T-helper 9 cell (primary cell): ENCODE data around the gene PDE7B.
A peak's percentile ranks its signal among the peaks of the same experiment; 100 is the strongest.
"Not testable (repeated sequence)": the region's sequence is repeated elsewhere in the genome, so short reads cannot be mapped to it uniquely, and the experiment has no call there.

Source experiments
- DNase-seq: peaks from one replicate; pipeline ENCODE4 v3.0.0-alpha.2; 2020

The PDE7B gene

GRCh38 chr6:135850882-135851281 is 619 bp upstream of the PDE7B start:
- no peak for DNase-seq

GRCh38 chr6:135852746-135853145 is 1.2 kb downstream of the PDE7B start:
- no peak for DNase-seq

GRCh38 chr6:135853227-135853626 is 1.7 kb downstream of the PDE7B start:
- DNase-seq = no peak

GRCh38 chr6:135853986-135854385 is 2.5 kb downstream of the PDE7B start:
- no peak for DNase-seq

GRCh38 chr6:135854799-135855198 is 3.3 kb downstream of the PDE7B start:
- no peak for DNase-seq

GRCh38 chr6:135858931-135859330 is 7.4 kb downstream of the PDE7B start:
- DNase-seq = no peak

GRCh38 chr6:135860361-135860760 is 8.9 kb downstream of the PDE7B start:
- DNase-seq = no peak

GRCh38 chr6:135861189-135861588 is 9.7 kb downstream of the PDE7B start:
- no peak for DNase-seq

- DNase-seq = not testable (repeated sequence)
Observed at GRCh38 chr6:135864929-135865328, 13.4 kb downstream of the PDE7B start.

- no peak for DNase-seq
Observed at GRCh38 chr6:135866445-135867123, 15.1 kb downstream of the PDE7B start.

GRCh38 chr6:135867332-135867731 is 15.8 kb downstream of the PDE7B start:
- DNase-seq = no peak

GRCh38 chr6:135869857-135870256 is 18.4 kb downstream of the PDE7B start:
- no peak for DNase-seq

GRCh38 chr6:135870722-135871121 is 19.2 kb downstream of the PDE7B start:
- no peak for DNase-seq

- DNase-seq = no peak
Observed at GRCh38 chr6:135871296-135871695, 19.8 kb downstream of the PDE7B start.

GRCh38 chr6:135871878-135872277 is 20.4 kb downstream of the PDE7B start:
- DNase-seq = no peak

GRCh38 chr6:135875446-135875845 is 23.9 kb downstream of the PDE7B start:
- DNase-seq = no peak

- DNase-seq = no peak
Observed at GRCh38 chr6:135876058-135876457, 24.6 kb downstream of the PDE7B start.

GRCh38 chr6:135877666-135878065 is 26.2 kb downstream of the PDE7B start:
- DNase-seq = no peak

- peak; percentile 4 for DNase-seq
Observed at GRCh38 chr6:135880066-135880972, 28.8 kb downstream of the PDE7B start.

GRCh38 chr6:135883045-135883444 is 31.5 kb downstream of the PDE7B start:
- DNase-seq = no peak

- no peak for DNase-seq
Observed at GRCh38 chr6:135883536-135883935, 32.0 kb downstream of the PDE7B start.

GRCh38 chr6:135884136-135884535 is 32.6 kb downstream of the PDE7B start:
- DNase-seq = no peak

- no peak for DNase-seq
Observed at GRCh38 chr6:135887069-135887468, 35.6 kb downstream of the PDE7B start.

GRCh38 chr6:135888818-135889217 is 37.3 kb downstream of the PDE7B start:
- DNase-seq = no peak
